HepG2 (cell line): ENCODE measurements around the gene CD44. TPM values are rescaled to one million over a fixed set of nuclear protein-coding genes. Genes with fewer than 3 reads are reported as not detected.

Experiments used
- FOXO1 ChIP-seq: sonication (generic); formaldehyde crosslinking; IDR thresholded peaks from 2 replicates; pipeline ENCODE4 v1.4.0; 2020; ENCODE audit warnings: missing genetic modification reagents
- FOXP1 ChIP-seq, 2 experiments: fragments of 450-650 bp in 1 of 2; IDR thresholded peaks; 2 replicates each; pipeline ENCODE4 v1.6.1; 2017 to 2018; ENCODE audit warnings: antibody characterized with exemption in 1 of 2
- GATA4 ChIP-seq: sonication (generic); IDR thresholded peaks from 2 replicates; pipeline ENCODE4 v1.6.1; 2016; ENCODE audit warnings: antibody characterized with exemption, low read depth, borderline replicate concordance
- MEIS1 ChIP-seq: sonication (generic); formaldehyde crosslinking; IDR thresholded peaks from 2 replicates; pipeline ENCODE4 v1.9.0; 2021; ENCODE audit warnings: mild to moderate bottlenecking, missing genetic modification reagents, moderate library complexity, borderline replicate concordance
- NR2F1 ChIP-seq, 2 experiments: fragments of 450-650 bp in 1 of 2; formaldehyde crosslinking in 1 of 2; IDR thresholded peaks; 2 replicates each; pipeline versions ENCODE4 v1.5.0 to v1.6.1; 2016 to 2020; ENCODE audit warnings: mild to moderate bottlenecking in 1 of 2, missing compliant biosample characterization in 1 of 2, missing genetic modification reagents in 1 of 2, moderate library complexity in 1 of 2
- NR2F6 ChIP-seq, 2 experiments: IDR thresholded peaks; 2 replicates each; pipeline ENCODE4 v1.6.1; 2016; ENCODE audit warnings: antibody characterized with exemption in 1 of 2, mild to moderate bottlenecking in 1 of 2
- POGK ChIP-seq: sonication (generic); formaldehyde crosslinking; conservative IDR thresholded peaks from 2 replicates; pipeline ENCODE4 v1.8.0; 2022; ENCODE audit warnings: mild to moderate bottlenecking, moderate library complexity, missing genetic modification reagents
- POGZ ChIP-seq: sonication (generic); formaldehyde crosslinking; IDR thresholded peaks from 2 replicates; pipeline ENCODE4 v1.4.0; 2020; ENCODE audit warnings: mild to moderate bottlenecking, missing genetic modification reagents
- RFX1 ChIP-seq: fragments of 450-650 bp; IDR thresholded peaks from 2 replicates; pipeline ENCODE4 v1.6.1; 2017
- RXRA ChIP-seq: sonication (generic); formaldehyde crosslinking; IDR thresholded peaks from 2 replicates; pipeline ENCODE4 v1.5.1; 2020; ENCODE audit warnings: missing genetic modification reagents
- SOX6 ChIP-seq, 2 experiments: fragments of 450-650 bp in 1 of 2; sonication (generic) in 1 of 2; formaldehyde crosslinking in 1 of 2; IDR thresholded peaks; 2 replicates each; pipeline versions ENCODE4 v1.4.0 to v1.6.1; 2017 to 2020; ENCODE audit warnings: antibody characterized with exemption in 1 of 2, mild to moderate bottlenecking in 1 of 2, missing genetic modification reagents in 1 of 2
- TBP ChIP-seq: sonication (generic); formaldehyde crosslinking; IDR thresholded peaks from 2 replicates; pipeline ENCODE4 v1.5.0; 2020; ENCODE audit warnings: missing genetic modification reagents
- ZBTB40 ChIP-seq, 2 experiments: fragments of 450-650 bp in 1 of 2; sonication (generic) in 1 of 2; formaldehyde crosslinking in 1 of 2; IDR thresholded peaks; 2 replicates each; pipeline versions ENCODE4 v1.6.1 to v1.8.0; 2016 to 2022; ENCODE audit warnings: antibody characterized with exemption in 1 of 2, mild to moderate bottlenecking in 1 of 2, missing genetic modification reagents in 1 of 2
- ZNF264 ChIP-seq: sonication (generic); formaldehyde crosslinking; IDR thresholded peaks from 2 replicates; pipeline ENCODE4 v1.4.0; 2020; ENCODE audit warnings: missing genetic modification reagents
- ZNF512B ChIP-seq: sonication (generic); formaldehyde crosslinking; IDR thresholded peaks from 2 replicates; pipeline ENCODE4 v1.5.1; 2020; ENCODE audit warnings: missing genetic modification reagents, mild to moderate bottlenecking, borderline replicate concordance
- polyA plus RNA-seq, 8 experiments: library from polyadenylated mRNA; depleted of rRNA in 3 of 8; stranded (reverse) in 7 of 8; unstranded in 1 of 8; fragments of >200 nt; fragmentation: Illumina TruSeq in 4 of 8; extraction: Trizol in 4 of 8; gene quantifications; 2 replicates each; pipeline versions ENCODE4 v1.2.1 to v1.2.3, GENCODE V29; 2011 to 2016; ENCODE audit warnings: low read depth in 4 of 8, missing spikeins in 1 of 8, mixed read lengths in 1 of 8; ENCODE audit not compliant: insufficient read depth in 1 of 8
- total RNA-seq, 5 experiments: library from RNA; depleted of rRNA; stranded (reverse); fragments of >200 nt; fragmentation: Illumina TruSeq; extraction: Trizol; gene quantifications; 2 replicates each; pipeline ENCODE4 v1.2.3, GENCODE V29; 2016; ENCODE audit warnings: low read depth in 1 of 5

Gene CD44
- total and polyA plus RNA-seq, 2 of the 13 experiments (the other 11 are each of a cell fraction or from before 2014, with no cell fraction given) = 0.02 to 0.11 TPM

GRCh38 chr11:35173011-35173511 is 34.1 kb downstream of the CD44 start (continued):
- TF ChIP-seq ZBTB40 (IDR thresholded peaks at IDR 0.05) (no peak), ZBTB40 (CRISPR knock-in tag; IDR thresholded peaks at IDR 0.05) (no peak), RXRA (CRISPR knock-in tag) (peak; percentile 21; the same call in 1 of the 2 replicates), ZNF264 (CRISPR knock-in tag) (no peak), NR2F1 (CRISPR knock-in tag; IDR thresholded peaks at IDR 0.05) (peak in 1 of 2 experiments; percentile 70; a peak in 3 of 4 replicates), ZNF512B (CRISPR knock-in tag) (no peak), POGZ (CRISPR knock-in tag) (peak; percentile 30; the same call in 1 of the 2 replicates), FOXP1 (IDR thresholded peaks at IDR 0.05) (no peak), FOXP1 (CRISPR knock-in tag; IDR thresholded peaks at IDR 0.05) (0 out of 2 replicates have a peak, but pooled peaks have one; percentile 18), RFX1 (no peak), TBP (CRISPR knock-in tag) (no peak), GATA4 (peak; percentile 62; the same call in 1 of the 2 replicates), NR2F6 (IDR thresholded peaks at IDR 0.05) (peak; percentile 73), NR2F6 (CRISPR knock-in tag; IDR thresholded peaks at IDR 0.05) (peak; percentile 19; the same call in 1 of the 2 replicates), POGK (CRISPR knock-in tag) (no peak), SOX6 (IDR thresholded peaks at IDR 0.05) (no peak), SOX6 (CRISPR knock-in tag; IDR thresholded peaks at IDR 0.05) (peak; percentile 95), MEIS1 (no peak), FOXO1 (CRISPR knock-in tag) (no peak)
